ENCODE data around the gene DKC1.
"Not testable (repeated sequence)": the region's sequence is repeated elsewhere in the genome, so short reads cannot be mapped to it uniquely, and the experiment has no call there.

The DKC1 gene

DNA sequence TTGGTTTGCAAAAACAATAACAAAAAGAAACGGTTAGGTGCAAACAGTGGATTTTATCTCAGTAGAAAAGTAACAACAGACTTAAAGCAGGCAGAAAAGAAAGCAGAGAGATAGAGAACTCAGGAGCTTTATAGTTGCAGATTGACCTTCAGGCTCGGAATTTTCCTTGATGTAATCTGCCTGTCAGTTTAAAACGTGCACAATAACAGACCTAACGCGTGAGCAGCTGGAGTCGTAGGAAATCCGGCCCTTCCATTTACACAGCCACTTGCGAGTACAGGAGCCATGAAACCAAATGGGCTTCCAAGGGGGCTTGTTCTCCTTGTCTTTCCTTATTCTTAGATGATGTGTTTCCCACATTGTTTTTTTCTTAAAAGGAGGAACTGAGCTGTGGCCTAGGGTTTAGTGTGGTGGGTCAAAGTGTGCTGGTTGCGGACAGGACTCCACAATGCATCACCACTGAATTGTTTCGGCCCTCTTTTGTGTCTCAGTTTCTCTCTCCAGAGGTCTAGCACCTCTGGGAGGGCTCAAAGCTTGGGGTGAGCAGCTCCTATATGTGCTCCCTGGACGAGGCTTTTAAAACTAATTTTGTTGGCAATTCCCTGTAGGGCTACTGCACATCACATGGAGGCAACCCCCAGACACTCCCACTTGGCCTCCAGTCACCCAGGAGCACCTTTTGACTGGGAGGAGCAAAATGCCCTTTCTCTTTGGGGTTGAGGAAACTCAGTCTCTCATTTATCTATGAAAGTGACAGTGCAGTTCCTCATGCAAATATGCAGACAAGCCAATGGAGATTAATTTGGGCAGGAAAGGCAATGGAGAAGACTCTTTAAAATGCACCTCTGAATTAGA is 56.5 kb downstream of the DKC1 start:
- TF ChIP-seq CTCF (IDR thresholded peaks at IDR 0.05; ENCODE audit: control insufficient read depth, insufficient read depth, low read depth, low read length, missing control alignments) = no peak
- H3K4me3 ChIP-seq (ENCODE audit: control insufficient read depth, low read depth, low read length) = no peak overlapping the region
- no peak for DNase-seq (ENCODE audit: low read depth)

GRCh38 chrX:154819771-154820341 is 57.2 kb downstream of the DKC1 start:
- no peak for DNase-seq (ENCODE audit: low read depth)
- no peak overlapping the region for H3K4me3 ChIP-seq (ENCODE audit: control insufficient read depth, low read depth, low read length)
- no peak for TF ChIP-seq CTCF (IDR thresholded peaks at IDR 0.05; ENCODE audit: control insufficient read depth, insufficient read depth, low read depth, low read length, missing control alignments)

- TF ChIP-seq CTCF (IDR thresholded peaks at IDR 0.05; ENCODE audit: control insufficient read depth, insufficient read depth, low read depth, low read length, missing control alignments) = no peak
- no peak overlapping the region for H3K4me3 ChIP-seq (ENCODE audit: control insufficient read depth, low read depth, low read length)
- no peak for DNase-seq (ENCODE audit: low read depth)
Measured at GRCh38 chrX:154821523-154821922, 58.9 kb downstream of the DKC1 start.

DNA sequence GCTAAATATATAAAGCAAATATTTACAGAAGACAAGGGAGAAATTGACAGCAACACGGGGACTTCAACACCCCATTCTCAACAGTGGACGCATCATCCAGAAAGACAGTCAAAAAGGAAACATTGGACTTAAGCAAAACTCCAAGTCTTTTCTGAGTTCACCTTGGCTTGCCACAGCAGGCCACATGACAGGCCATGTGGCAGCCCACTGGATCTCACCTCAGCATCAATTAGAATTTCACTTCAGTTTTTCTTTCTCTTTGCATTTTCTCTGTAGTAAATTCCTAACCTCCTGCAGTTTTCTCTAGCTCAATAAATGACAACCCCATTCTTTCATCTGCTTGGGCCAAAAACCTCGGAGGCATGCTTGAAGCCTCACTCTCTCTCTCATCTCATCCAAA is 59.4 kb downstream of the DKC1 start:
- no peak overlapping the region for H3K4me3 ChIP-seq (ENCODE audit: control insufficient read depth, low read depth, low read length)
- DNase-seq (ENCODE audit: low read depth) = no peak
- no peak for TF ChIP-seq CTCF (IDR thresholded peaks at IDR 0.05; ENCODE audit: control insufficient read depth, insufficient read depth, low read depth, low read length, missing control alignments)

DNA sequence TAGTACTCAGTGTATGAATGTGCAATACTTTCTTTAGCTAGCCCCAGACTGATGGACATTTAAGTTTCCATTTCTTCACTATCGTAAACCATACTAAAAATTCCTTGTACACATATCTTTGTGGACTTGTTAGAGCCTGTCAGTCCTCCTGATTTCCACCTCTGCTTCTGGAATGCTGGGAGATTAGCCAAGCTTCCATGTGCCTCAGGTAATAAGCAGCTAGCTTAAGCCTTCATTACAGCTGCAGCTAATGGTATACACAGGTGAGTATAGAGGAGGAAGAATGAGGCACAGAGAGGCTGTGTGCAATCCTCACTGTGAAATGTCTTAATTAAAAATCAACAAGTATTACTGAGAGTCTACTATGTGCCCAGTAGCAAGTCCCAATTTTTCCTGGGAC is 62.0 kb downstream of the DKC1 start:
- no peak overlapping the region for H3K4me3 ChIP-seq (ENCODE audit: control insufficient read depth, low read depth, low read length)
- TF ChIP-seq CTCF (IDR thresholded peaks at IDR 0.05; ENCODE audit: control insufficient read depth, insufficient read depth, low read depth, low read length, missing control alignments) = no peak
- DNase-seq (ENCODE audit: low read depth) = no peak

DNA sequence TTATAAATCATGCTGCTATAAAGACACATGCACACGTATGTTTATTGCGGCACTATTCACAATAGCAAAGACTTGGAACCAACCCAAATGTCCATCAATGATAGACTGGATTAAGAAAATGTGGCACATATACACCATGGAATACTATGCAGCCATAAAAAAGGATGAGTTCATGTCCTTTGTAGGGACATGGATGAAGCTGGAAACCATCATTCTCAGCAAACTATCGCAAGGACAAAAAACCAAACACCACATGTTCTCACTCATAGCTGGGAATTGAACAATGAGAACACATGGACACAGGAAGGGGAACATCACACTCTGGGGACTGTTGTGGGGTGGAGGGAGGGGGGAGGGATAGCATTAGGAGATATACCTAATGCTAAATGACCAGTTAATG is 62.9 kb downstream of the DKC1 start:
- H3K4me3 ChIP-seq (ENCODE audit: control insufficient read depth, low read depth, low read length); DNase-seq (ENCODE audit: low read depth): not testable (repeated sequence)
